WTC11 (cell line): Measurements from ENCODE around the gene RSPO4.

ENCODE experiments used
- RELA ChIP-seq: sonication (generic); formaldehyde crosslinking; IDR thresholded peaks from 2 replicates; pipeline ENCODE4 v1.8.1; 2022; ENCODE audit warnings: missing genetic modification reagents, mild to moderate bottlenecking, borderline replicate concordance
- SOX15 ChIP-seq: fragments of 250-450 bp; sonication (Bioruptor Pico); IDR thresholded peaks from 2 replicates; pipeline ENCODE4 v1.9.0; 2021; ENCODE audit warnings: mild to moderate bottlenecking
- TCF7 ChIP-seq: sonication (generic); formaldehyde crosslinking; IDR thresholded peaks from 2 replicates; pipeline ENCODE4 v1.8.0; 2022; ENCODE audit warnings: mild to moderate bottlenecking, low read depth, missing genetic modification reagents, moderate library complexity
- TEAD1 ChIP-seq: sonication (generic); formaldehyde crosslinking; IDR thresholded peaks from 2 replicates; pipeline ENCODE4 v1.8.0; 2022; ENCODE audit warnings: mild to moderate bottlenecking, missing genetic modification reagents
- TF ChIP-seq, protein P1 (sequence below): sonication (generic); formaldehyde crosslinking; IDR thresholded peaks from 2 replicates; pipeline ENCODE4 v1.8.0; 2022; ENCODE audit warnings: mild to moderate bottlenecking, missing genetic modification reagents
- TF ChIP-seq, protein P2 (sequence below): fragments of 200-600 bp; IDR thresholded peaks from 2 replicates; pipeline ENCODE4 v1.8.0; 2022; ENCODE audit warnings: antibody characterized with exemption
- TF ChIP-seq, protein P3 (sequence below): fragments of 250-450 bp; sonication (Bioruptor Pico); IDR thresholded peaks from 2 replicates; pipeline ENCODE4 v1.9.0; 2021; ENCODE audit warnings: moderate library complexity, mild to moderate bottlenecking, inconsistent platforms, borderline replicate concordance
- TF ChIP-seq, protein P4 (sequence below): sonication (generic); formaldehyde crosslinking; conservative IDR thresholded peaks from 2 replicates; pipeline ENCODE4 v1.8.1; 2022; ENCODE audit warnings: mild to moderate bottlenecking, missing genetic modification reagents
- TF ChIP-seq, protein P5 (sequence below): sonication (generic); formaldehyde crosslinking; IDR thresholded peaks from 2 replicates; pipeline ENCODE4 v1.8.1; 2022; ENCODE audit warnings: mild to moderate bottlenecking, moderate library complexity, missing genetic modification reagents

DNA sequence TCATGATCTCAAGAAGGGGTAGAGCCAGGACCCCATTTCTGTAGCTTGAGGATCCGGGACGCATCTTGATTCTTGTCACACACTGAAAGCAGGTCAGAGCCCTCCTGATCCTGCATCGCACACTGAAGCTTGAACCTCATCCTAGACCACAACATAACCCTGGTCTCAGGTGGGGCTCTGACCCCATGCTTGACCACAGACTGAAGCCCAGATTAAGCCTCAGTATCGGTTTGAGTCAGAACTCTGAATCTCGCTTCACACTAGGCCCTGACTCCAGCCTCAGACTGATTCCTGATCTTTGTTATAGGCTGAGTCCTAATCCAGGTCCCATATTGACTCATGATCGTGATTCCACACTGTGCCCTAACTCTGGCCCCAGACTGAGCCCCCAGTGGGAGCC lies 8.5 kb upstream of the RSPO4 start:
- TF ChIP-seq, protein P1, sequence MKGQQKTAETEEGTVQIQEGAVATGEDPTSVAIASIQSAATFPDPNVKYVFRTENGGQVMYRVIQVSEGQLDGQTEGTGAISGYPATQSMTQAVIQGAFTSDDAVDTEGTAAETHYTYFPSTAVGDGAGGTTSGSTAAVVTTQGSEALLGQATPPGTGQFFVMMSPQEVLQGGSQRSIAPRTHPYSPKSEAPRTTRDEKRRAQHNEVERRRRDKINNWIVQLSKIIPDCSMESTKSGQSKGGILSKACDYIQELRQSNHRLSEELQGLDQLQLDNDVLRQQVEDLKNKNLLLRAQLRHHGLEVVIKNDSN = no peak
- TF ChIP-seq, protein P2, sequence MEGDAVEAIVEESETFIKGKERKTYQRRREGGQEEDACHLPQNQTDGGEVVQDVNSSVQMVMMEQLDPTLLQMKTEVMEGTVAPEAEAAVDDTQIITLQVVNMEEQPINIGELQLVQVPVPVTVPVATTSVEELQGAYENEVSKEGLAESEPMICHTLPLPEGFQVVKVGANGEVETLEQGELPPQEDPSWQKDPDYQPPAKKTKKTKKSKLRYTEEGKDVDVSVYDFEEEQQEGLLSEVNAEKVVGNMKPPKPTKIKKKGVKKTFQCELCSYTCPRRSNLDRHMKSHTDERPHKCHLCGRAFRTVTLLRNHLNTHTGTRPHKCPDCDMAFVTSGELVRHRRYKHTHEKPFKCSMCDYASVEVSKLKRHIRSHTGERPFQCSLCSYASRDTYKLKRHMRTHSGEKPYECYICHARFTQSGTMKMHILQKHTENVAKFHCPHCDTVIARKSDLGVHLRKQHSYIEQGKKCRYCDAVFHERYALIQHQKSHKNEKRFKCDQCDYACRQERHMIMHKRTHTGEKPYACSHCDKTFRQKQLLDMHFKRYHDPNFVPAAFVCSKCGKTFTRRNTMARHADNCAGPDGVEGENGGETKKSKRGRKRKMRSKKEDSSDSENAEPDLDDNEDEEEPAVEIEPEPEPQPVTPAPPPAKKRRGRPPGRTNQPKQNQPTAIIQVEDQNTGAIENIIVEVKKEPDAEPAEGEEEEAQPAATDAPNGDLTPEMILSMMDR = no peak
- TF ChIP-seq, protein P3, sequence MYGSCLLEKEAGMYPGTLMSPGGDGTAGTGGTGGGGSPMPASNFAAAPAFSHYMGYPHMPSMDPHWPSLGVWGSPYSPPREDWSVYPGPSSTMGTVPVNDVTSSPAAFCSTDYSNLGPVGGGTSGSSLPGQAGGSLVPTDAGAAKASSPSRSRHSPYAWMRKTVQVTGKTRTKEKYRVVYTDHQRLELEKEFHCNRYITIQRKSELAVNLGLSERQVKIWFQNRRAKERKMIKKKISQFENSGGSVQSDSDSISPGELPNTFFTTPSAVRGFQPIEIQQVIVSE (CRISPR knock-in tag) = no peak
- no peak for TF ChIP-seq TCF7 (CRISPR knock-in tag)
- no peak for TF ChIP-seq SOX15 (CRISPR knock-in tag)
- TF ChIP-seq, protein P4, sequence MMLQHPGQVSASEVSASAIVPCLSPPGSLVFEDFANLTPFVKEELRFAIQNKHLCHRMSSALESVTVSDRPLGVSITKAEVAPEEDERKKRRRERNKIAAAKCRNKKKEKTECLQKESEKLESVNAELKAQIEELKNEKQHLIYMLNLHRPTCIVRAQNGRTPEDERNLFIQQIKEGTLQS (CRISPR knock-in tag) = no peak
- TF ChIP-seq, protein P5, sequence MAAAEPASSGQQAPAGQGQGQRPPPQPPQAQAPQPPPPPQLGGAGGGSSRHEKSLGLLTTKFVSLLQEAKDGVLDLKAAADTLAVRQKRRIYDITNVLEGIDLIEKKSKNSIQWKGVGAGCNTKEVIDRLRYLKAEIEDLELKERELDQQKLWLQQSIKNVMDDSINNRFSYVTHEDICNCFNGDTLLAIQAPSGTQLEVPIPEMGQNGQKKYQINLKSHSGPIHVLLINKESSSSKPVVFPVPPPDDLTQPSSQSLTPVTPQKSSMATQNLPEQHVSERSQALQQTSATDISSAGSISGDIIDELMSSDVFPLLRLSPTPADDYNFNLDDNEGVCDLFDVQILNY (CRISPR knock-in tag) = no peak
- no peak for TF ChIP-seq RELA (CRISPR knock-in tag)
- TF ChIP-seq TEAD1 (CRISPR knock-in tag) = no peak
